Posterior cingulate gyrus (tissue), 11 donors: ENCODE measurements around the gene PAXIP1.

ENCODE experiments used
- DNase-seq, 10 donors: peaks; one replicate each; pipeline versions ENCODE4 v3.0.0 to v3.0.0-alpha.2; 2020 to 2021; ENCODE audit warnings: mixed read lengths in 3 of 10
- intact Hi-C: fragments of 100-400 bp; cut with DNase I; formaldehyde crosslinking; loops from one replicate; pipeline ENCODE4 v1.15.1; 2023

PAXIP1 gene

GRCh38 chr7:154898973-154899855 lies 103.7 kb downstream of the PAXIP1 start:
- intact Hi-C loops = no loop called here
- DNase-seq = no peak

GRCh38 chr7:154896076-154896475 lies 106.8 kb downstream of the PAXIP1 start:
- DNase-seq = no peak
- intact Hi-C loops = no loop called here
